Hematopoietic multipotent progenitor cell treated with erythropoietin and hydrocortisone succinate and interleukin-3 and kit ligand, for 4 days (in vitro differentiated cells): Measurements from ENCODE around the gene GPC1.

Source experiments
- DNase-seq: peaks from one replicate; pipeline ENCODE4 v3.0.0-alpha.2; 2015

Gene GPC1

DNA sequence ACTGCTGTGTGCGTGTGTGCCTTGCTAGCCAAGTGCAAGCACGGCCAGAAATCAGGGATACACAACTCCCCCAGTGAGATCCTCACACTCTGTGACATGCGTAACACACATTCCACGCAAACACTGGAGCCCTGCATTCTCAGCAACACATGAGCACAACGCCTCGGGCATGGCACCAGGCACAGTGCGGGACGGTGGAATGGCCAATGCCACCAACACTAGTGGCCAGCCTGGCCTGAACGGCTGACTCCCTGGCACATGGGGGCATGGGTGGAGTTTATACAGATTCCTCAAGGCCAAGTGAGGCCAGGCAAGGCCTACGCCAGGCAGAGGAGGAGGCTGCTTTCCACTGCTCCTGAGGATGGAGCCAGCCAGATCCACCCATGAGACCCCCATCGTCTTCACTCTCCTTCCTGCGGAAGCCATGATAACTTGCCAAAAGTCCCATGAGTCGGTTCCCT is 66.1 kb downstream of the GPC1 start:
- DNase-seq, result no peak

GRCh38 chr2:240502059-240502429 is 66.6 kb downstream of the GPC1 start:
- no peak for DNase-seq

DNA sequence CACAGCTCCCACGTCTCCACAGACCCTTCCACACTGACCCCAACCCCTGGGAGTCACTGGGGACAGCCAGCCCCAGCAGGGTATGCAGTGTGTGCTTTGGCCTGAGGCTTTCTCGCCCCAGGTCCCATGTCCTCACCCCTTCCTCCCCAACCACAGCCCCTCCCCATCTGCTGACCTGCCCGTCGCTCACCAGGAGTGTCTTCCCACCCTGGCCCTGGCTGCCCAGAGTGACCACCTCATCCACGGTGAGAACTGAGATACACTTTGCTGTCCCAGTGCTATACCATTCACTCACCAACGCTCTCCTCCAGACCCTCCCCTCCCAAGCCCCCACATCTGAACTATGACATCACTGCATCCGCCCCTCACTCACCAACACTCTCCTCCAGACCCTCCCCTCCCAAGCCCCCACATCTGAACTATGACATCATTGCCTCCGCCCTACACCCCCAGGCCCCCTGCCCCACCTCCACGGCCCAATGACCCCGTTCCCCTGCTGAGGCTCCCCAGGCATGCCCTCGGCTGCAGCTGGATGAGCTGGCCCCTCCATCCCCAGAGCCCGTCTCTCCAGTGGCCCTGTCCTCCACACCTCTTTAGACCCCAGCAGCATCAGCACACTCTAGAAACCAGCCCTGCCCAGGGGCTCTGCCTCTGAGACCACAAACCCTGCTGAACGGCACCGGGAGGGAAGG is 67.1 kb downstream of the GPC1 start:
- DNase-seq, result no peak

DNA sequence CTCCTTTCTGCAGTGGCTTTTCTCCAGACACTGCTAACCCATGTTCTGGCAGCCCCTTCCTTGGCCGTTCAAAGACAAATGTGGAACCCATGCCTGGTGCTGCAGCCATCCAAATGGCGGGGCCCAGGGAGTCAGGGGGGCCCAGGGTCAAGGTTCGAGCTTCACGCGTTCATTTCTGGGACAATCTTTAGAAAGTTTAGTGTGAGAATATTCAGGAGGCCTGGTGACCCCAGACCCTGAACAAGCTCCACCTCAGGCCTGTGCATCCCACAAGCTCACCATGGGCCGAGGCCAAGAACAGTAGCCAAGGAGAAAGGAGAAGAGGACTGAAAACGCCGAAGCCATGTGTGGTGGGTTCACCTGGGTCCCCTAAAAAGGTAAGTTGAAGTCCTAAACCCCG is 67.9 kb downstream of the GPC1 start:
- DNase-seq, result no peak

GRCh38 chr2:240503848-240504247 is 68.4 kb downstream of the GPC1 start:
- DNase-seq, result no peak

- no peak for DNase-seq
These were observed 70.4 kb downstream of the GPC1 start for GRCh38 chr2:240505910-240506309.

DNA sequence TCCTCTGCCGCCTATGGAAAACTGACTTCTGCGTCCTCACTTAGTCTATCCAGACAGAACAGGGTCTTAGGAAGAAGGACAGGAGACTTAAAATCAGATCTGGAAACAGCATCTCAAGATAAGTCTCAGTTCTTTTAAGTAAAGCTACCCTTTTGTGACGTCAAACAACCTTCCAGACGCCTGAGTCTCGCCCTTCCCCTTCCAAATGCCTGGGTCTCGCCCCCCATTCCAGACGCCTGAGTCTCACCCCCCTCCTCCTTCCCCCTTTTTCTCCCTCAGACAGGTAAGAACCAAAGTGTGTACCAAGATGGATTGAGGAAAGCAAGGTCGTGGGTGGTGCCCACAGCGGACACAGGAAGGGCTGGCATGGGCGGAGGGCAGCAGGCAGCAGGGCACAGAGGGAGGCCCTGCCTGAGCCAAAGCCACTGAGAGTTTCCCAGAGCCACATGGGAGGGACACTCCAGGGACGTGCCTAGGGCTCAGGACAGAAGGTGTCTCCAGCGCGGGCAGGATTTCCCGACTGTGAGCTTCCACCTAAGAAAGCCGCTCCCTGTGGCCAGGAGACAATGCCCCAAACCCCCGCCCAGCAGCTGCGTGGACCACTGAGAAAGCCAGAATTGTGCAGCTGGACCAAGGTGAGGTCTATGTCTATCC is 71.1 kb downstream of the GPC1 start:
- DNase-seq, result no peak

DNA sequence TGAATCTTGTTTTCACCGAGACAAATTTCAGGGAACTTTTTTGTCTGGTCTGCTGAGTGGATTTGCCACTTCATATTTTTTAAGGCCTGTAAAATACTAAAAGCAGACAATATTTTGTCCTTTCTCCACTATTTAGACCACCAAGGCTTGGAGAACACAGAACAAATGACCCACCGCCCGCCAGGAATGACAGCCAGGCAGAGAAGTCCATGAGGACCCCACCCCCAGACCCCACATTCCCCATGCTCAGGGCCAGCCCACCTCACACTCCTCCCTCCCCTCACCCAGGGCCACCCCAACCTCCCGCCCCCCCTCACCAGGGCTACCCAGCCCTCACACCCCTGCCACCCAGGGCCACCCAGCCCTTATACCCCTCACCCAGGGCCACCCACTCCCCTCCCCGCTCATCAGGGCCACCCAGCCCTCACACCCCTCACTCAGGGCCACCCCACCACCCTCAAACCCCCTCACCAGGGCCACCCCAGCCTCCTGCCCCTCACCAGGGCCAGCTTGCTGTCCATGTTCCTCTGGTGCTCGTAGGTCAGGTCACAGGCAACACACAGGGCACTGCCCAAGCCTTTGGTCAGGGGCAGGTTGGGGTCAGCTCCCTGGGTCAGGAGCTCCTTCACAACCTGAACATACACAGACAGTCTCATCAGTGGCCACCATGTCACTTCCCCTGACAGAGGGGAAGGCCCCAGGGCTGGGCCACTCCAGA is 71.8 kb downstream of the GPC1 start:
- DNase-seq, result no peak

DNA sequence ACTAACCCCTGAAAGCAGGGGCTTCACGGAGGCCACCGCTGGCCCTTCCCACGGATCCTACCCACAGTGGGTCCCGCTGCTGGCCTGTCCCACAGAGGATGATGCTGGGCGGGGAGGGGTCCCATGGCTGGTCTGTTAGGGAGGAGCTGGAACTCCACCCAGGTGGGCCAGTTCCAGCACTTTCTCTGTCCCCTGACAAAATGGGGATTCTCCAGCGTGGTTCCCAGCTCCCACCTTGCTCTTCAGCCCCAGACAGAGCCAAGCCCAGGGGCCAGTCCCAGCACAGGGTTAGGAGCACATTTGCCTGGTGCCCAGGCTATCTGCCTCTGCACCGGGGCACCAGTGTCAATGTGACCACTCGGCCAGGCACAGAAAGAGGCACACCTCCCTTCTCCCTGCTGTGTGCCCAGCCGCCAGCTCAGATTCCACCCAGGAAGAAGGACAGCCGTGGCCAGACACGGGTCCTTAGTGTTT is 72.4 kb downstream of the GPC1 start:
- DNase-seq, result no peak

DNA sequence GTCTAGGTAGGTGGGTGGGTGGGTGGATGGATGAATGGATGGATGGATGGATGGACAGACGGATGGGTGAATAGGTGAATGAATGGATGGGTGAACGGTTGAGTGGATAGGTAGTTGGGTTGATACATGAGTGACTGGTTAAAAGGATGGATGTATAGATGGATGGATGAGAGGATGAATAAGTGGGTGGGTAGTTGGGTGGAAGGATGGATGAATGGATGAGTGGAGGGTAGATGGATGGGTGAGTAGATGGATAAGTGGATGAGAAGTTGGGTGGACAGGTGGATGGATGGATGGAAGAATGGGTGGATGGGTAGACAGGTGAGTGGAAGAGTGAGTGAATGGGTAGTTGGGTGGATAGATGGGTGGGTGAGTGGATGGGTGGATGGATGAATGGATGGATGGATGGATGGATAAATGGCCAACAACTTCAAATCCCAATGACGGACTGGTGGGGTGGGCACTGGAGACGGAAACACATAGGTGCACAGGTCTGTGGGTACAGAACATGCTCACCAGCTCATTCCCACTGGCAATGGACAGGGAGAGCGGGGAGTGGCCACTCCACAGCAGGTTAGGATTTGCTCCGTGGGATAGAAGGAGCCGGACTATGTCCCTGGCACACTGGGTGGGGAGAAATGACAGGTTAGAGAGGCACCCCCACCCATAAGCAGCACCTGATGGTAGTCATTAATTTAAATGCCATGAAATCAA is 73.5 kb downstream of the GPC1 start:
- no peak for DNase-seq

GRCh38 chr2:240509667-240510512 is 74.4 kb downstream of the GPC1 start:
- DNase-seq, result no peak

- no peak for DNase-seq
These were observed 75.2 kb downstream of the GPC1 start for GRCh38 chr2:240510513-240511210.

GRCh38 chr2:240511351-240512108 is 76.1 kb downstream of the GPC1 start:
- no peak for DNase-seq

GRCh38 chr2:240512109-240512485 is 76.6 kb downstream of the GPC1 start:
- no peak for DNase-seq

DNA sequence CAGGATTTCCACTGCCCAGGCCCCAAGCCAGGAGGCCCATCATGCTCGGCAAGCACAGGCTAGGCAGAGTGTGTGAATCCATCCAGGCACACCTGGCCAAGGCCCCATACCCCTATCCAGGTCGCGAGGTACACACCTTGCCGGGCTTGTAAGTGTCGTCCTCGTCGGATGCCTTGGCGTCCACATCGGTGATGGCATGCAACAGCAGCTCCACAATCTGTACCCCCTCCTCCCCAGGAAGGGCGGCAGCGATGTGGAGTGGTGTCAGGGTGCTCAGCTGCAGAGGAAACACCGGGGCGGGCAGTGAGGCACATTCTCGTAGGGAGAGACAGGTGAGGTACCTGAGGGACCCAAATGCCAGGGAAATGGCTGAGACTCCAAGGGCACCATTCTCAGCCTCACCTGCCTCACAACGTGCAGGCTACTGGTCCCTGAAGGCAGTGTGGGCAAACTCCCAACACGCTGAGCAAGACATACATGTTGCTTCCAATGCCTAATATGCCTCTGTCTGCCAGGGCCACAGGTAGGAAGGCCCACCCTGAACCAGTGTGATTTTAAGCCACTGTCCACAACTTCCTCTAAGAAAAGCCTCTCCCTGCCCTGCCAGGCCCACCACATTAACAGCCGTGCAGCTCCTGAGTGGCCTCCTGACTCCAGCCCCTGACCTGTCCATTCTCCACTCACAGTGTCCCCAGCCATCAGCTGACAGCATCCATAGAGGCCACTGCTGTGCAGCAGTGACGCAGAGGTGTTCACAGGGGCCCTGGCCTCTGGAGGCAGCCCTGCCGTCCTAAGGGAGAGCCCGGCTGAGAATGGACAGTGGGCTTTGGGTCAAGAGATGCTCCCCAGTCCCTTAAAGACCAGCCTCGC is 77.4 kb downstream of the GPC1 start:
- no peak for DNase-seq

DNA sequence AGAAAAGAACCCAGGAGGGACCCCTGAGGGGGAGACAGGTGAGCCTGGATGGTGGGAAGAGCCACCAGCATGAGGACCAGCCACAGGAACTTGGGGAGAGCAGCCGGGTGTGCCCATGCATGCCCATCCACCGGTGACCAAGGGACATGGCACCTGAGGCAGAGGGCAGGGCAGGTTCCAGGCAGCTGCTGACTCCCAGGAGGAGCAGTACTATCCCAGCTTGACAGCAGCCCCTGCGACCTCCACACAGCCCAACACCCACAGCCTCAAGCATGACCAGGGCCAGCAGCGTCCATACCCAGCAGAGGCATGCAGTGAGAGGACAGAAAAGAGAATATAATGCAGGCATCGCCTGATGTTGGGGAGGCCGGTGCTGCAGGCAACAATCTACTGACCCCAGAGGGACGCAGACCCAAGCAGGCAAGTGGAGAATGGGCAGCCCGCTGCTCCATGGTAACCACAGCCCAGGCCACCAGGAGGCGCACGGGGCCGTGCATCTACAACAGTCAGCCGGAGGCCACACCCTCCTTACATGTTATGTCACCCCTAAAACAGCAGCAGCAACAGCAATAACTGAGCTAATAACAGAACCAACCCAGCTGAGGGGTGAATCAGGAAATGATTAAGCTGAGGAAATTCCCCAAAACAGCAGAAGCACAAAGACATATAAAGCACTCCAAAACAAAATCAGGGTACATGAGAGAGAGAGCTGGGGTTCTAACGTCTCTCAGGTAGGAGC is 78.3 kb downstream of the GPC1 start:
- peak; percentile 91 for DNase-seq

- DNase-seq, result no peak
These were observed 79.2 kb downstream of the GPC1 start for GRCh38 chr2:240514631-240515030.

DNA sequence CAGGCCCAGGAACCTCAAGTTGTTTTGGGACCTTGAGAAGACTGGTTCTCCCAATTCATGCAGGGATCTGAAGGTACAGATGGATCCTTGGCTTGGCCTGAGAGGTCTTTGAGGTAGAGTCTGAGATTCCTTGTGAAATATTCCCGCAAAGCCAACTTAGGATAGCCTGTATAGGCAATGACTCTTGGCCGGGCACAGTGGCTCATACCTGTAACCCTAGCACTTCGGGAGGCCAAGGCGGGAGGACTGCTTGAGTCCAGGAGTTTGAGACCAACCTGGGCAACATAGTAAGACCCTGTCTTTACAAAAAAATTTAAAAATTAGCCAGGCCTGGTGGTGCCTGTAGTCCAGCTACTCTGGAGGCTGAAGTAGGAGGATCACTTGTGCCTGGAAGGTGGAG is 81.9 kb downstream of the GPC1 start:
- DNase-seq, result no peak
